Retina (tissue), 1 donor: ENCODE measurements around the gene LEMD3.

Source experiments
- DNase-seq: peaks from one replicate; pipeline ENCODE4 v3.0.0-alpha.2; 2016

The LEMD3 gene

DNA sequence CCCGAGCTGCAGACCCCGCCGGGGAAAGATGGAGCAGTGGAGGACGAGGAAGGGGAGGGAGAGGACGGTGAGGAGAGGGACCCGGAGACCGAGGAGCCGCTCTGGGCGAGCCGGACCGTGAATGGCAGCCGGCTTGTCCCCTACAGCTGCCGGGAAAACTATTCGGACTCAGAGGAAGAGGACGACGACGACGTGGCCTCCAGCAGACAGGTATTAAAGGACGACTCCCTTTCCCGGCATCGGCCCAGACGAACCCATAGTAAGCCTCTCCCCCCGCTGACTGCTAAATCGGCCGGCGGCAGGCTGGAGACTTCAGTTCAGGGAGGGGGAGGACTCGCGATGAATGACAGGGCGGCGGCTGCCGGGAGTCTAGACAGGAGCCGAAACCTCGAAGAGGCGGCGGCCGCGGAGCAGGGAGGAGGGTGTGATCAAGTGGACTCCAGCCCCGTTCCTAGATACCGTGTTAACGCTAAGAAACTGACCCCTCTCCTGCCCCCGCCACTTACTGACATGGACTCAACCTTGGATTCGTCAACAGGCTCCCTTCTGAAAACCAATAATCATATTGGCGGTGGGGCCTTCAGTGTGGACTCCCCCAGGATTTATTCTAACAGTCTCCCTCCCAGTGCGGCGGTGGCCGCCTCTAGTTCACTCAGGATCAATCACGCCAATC lies 962 bp downstream of the LEMD3 start:
- DNase-seq: no peak

GRCh38 chr12:65171073-65171472 lies 1.7 kb downstream of the LEMD3 start:
- no peak for DNase-seq

- DNase-seq: no peak
Observed at GRCh38 chr12:65171870-65172269, 2.5 kb downstream of the LEMD3 start.

GRCh38 chr12:65175385-65175784 lies 6.0 kb downstream of the LEMD3 start:
- DNase-seq: no peak

DNA sequence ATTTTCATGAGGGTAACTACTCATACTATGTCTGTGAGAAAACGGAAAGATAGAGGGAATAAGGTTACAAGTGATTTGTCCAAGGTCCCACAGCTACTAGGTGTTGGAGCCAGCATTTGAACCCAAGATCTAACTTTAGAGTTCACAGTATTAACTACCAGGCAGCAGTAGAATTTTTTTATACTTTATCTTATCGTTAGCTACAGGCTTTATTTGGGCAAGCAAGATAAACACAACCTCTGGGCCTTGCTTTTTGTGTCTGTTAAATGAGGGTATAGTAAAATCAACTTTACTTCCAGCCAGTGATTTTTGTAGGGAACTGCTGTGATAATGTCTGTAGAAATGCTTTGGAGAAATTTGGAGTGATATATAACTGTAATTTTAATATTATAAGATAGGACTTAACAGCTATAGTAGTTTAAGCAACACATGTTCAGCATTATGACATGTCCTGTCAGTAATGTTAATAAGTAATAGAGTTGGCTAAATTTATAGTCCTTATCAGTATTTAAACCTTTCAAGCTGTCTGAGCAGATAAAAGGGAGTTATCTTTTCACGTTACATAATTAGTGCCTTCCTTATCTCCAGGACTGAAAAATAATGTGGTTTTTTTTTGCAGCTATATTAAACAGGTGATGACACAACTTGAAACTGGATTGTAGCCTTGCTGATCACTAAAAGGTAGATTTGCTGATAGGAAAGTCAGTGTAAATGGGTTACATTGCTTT lies 12.8 kb downstream of the LEMD3 start:
- DNase-seq: no peak

- no peak for DNase-seq
Observed at GRCh38 chr12:65184176-65184857, 14.9 kb downstream of the LEMD3 start.

DNA sequence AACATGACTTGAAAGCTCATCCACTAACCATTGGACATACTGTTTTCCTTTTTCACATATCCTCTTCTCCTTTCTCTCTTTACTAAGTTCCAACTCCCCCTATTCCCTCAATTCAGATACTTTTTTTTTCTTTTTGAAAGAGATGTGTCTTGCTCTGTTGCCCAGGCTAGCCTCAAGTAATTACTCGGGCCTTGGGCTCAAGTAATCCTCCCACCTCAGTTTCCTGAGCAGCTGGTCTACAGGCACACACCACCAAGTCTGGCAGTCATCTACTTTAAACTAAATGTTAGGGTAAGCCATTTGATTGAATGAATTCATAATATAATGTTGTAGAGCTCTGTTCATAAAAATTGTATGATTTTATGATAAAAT lies 15.5 kb downstream of the LEMD3 start:
- no peak for DNase-seq

- no peak for DNase-seq
Observed at GRCh38 chr12:65187665-65188064, 18.3 kb downstream of the LEMD3 start.

- no peak for DNase-seq
Observed at GRCh38 chr12:65188179-65188701, 18.9 kb downstream of the LEMD3 start.

GRCh38 chr12:65189028-65189718 lies 19.8 kb downstream of the LEMD3 start:
- no peak for DNase-seq

GRCh38 chr12:65192963-65193516 lies 23.7 kb downstream of the LEMD3 start:
- no peak for DNase-seq

DNA sequence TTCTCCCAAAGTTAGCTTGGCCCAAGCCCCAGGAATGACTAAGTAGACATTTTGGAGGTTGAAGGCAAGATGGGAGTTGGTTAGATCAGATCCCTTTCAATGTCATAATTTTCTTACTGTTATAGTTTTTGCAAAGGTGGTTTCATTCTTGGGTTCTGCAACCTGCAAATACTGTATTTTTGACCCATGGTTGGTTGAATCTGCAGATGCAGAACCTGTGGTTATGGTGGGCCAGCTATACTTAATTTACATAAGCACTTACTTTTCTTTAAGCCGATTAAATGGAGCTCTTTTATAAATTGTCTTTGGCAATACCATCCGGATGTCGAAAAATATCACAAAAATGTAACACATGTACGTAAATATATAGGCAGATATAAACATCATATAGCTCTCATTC lies 25.6 kb downstream of the LEMD3 start:
- no peak for DNase-seq

DNA sequence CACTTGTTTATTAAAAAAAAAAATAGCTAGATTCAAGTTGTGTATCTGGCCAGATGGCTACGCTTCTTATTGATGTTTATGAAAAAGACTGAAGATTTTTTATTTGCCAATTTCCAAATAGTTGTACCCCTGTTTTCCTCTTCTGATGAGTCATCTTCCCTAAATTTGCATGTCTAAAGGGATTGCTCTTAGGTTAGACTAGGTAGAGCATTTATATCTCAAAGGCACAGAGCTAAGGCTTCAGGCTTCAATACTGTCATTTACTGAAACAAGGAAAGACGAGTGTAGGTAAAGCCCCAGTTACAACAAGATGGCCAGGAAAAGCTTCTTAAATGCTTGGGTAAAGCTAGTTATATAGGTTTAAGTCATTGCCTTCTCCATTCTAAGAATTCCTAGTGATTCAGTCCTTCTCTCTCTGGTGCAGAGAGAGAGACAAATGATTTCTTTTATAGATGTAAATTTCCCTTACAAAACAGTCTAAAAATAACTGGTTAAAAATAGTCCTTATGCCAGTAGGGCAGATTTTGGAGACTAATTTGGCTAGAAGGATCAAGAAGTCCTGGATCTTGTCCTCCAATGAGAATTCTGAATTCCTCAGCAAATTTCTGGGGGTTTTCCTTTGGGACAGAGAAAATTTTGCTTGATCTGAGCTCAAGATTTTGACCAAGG lies 26.1 kb downstream of the LEMD3 start:
- no peak for DNase-seq

GRCh38 chr12:65196762-65197567 lies 27.6 kb downstream of the LEMD3 start:
- DNase-seq: no peak

- no peak for DNase-seq
Observed at GRCh38 chr12:65199604-65200003, 30.2 kb downstream of the LEMD3 start.

DNA sequence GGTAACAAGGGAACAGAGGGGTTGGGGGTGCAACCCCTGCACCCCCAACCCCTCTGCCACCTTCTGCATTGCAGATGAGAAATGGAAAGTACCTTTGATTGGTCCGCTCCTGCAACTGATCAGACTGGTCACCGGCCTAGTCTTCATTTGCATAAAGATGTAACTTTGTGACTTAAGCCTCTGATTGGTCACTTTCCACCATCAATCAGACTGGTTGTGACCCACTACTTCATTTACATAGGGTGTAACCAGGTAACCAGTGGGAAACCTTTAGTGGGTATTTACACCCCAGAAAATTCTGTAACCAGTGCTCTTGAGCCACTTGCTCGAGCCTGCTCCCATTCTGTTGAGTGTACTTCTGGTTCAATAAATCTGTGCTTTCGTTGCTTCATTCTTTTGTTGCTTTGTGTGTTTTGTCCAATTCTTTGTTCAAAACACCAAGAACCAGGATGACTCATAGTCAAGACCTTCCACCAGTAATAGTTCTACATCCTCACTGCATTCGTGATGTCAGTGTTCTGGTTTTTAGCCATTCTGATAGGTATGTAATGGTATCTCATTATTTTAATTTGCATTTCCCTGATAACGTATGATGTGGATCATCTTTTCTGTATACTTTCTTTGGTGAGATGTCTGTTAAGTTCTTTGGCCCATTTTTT lies 30.8 kb downstream of the LEMD3 start:
- DNase-seq: no peak

- DNase-seq: no peak
Observed at GRCh38 chr12:65203376-65203775, 34.0 kb downstream of the LEMD3 start.

DNA sequence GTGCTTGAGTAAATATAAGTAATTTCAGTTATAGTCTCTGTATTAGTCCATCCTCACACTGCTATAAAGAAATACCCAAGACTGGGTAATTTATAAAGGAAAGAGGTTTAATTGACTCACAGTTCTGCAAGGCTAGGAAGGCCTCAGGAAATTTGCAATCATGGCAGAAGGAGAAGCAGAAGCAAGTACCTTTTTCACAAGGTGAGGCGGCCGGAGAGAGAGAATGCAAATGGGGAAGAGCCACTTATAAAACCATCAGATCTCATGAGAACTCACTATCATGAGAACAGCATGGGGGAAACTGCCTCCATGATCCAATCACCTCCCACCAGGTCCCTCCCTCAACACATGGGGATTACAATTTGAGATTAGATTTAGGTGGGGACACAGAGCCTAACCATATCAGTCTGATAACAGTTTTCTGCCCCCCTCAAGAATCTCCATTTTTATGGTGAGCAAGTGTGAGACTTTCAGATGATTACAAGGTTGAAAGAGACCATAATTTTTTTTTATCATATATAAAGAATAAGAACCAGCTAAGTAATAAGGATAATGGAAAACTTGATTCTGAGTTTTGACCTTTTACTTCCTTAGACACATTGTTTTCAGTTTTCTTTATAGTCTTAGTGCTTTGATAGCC lies 35.6 kb downstream of the LEMD3 start:
- no peak for DNase-seq

DNA sequence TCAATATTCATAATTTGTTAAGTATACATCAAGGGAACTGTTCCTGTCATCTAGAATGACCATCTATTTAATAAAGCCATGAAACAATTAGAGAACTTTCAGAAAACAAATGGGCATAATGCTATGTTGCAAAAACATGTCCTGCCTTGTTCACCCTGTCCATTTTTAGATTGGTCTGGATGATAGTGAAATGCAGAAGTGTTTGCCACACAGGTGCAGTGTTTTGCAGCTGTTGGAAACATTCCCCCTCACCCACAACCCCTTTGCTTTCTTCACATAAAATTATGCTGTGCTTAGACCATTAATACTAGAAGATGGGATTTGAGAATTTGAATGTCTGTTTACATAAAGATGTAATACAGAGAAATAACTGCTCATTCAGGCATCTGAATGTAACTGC lies 36.5 kb downstream of the LEMD3 start:
- DNase-seq: no peak

DNA sequence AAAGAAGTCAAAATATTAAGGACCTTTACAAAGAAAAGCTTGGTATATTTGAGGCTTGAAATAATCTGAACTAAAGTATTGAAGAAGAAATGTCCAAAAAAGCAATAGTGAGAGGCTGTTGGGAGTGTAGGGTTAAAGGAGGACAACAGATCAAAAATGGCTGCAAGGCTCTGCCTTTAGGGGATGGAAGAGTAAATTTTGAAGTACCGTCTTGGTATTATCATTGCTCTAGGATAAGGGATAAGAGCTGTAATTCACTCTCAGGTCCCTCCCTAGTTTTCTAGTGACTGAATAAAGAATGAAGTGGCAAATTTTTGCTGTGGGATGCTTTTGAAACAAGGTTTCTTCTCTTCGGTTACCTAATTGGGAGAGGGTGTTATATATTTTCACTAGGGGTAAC lies 38.7 kb downstream of the LEMD3 start:
- DNase-seq: no peak
